HG02852 (cell line): ENCODE measurements around the gene BPIFB3.
"Not testable (repeated sequence)": the region's sequence is repeated elsewhere in the genome, so short reads cannot be mapped to it uniquely, and the experiment has no call there.

Experiments
- ATAC-seq: cut with Tn5 transposase; IDR thresholded peaks from one replicate; pipeline ENCODE4 v1.9.1; 2021; ENCODE audit warnings: mild to moderate bottlenecking, moderate library complexity; ENCODE audit not compliant: unreplicated experiment

The BPIFB3 gene

GRCh38 chr20:33027769-33028751, 25.6 kb upstream of the BPIFB3 start:
- ATAC-seq: no peak

GRCh38 chr20:33028875-33029274, 24.8 kb upstream of the BPIFB3 start:
- no peak for ATAC-seq

- no peak for ATAC-seq
Measured at GRCh38 chr20:33030076-33030475, 23.6 kb upstream of the BPIFB3 start.

- no peak for ATAC-seq
Measured at GRCh38 chr20:33030569-33030968, 23.1 kb upstream of the BPIFB3 start.

GRCh38 chr20:33031531-33031930, 22.2 kb upstream of the BPIFB3 start, which contains the start of gene BPIFB6:
Gene BPIFB6 (plus strand): TSS chr20:33031648. CDS start chr20:33031648, 0 bp downstream.
- ATAC-seq: no peak

- ATAC-seq: no peak
Measured at GRCh38 chr20:33032555-33032954, 21.1 kb upstream of the BPIFB3 start.

- no peak for ATAC-seq
Measured at GRCh38 chr20:33033381-33033780, 20.3 kb upstream of the BPIFB3 start.

GRCh38 chr20:33034115-33034514, 19.6 kb upstream of the BPIFB3 start:
- no peak for ATAC-seq

GRCh38 chr20:33034901-33035492, 18.7 kb upstream of the BPIFB3 start:
- no peak for ATAC-seq

- ATAC-seq: no peak
Measured at GRCh38 chr20:33037456-33037855, 16.2 kb upstream of the BPIFB3 start.

GRCh38 chr20:33038243-33038642, 15.5 kb upstream of the BPIFB3 start:
- no peak for ATAC-seq

- ATAC-seq: no peak
Measured at GRCh38 chr20:33042430-33042829, 11.3 kb upstream of the BPIFB3 start.

GRCh38 chr20:33042983-33043730, 10.5 kb upstream of the BPIFB3 start:
- ATAC-seq: no peak

- no peak for ATAC-seq
Measured at GRCh38 chr20:33043731-33044181, 9.9 kb upstream of the BPIFB3 start.

- ATAC-seq: not testable (repeated sequence)
Measured at GRCh38 chr20:33045129-33045721, 8.5 kb upstream of the BPIFB3 start.

GRCh38 chr20:33046412-33046811, 7.3 kb upstream of the BPIFB3 start:
- ATAC-seq: no peak

- ATAC-seq: no peak
Measured at GRCh38 chr20:33051333-33051732, 2.4 kb upstream of the BPIFB3 start.

- ATAC-seq: no peak
Measured at GRCh38 chr20:33054381-33054780, 678 bp downstream of the BPIFB3 start.

- no peak for ATAC-seq
Measured at GRCh38 chr20:33054791-33055190, 1.1 kb downstream of the BPIFB3 start.

- no peak for ATAC-seq
Measured at GRCh38 chr20:33059136-33059535, 5.4 kb downstream of the BPIFB3 start.
